ENCODE measurements around the gene RFX5. TPM values are rescaled to one million over a fixed set of nuclear protein-coding genes. Genes with fewer than 3 reads are reported as not detected.

Gene RFX5
- total and polyA plus RNA-seq, 2 donors (not counting 3 experiments of a cell fraction or from before 2014, with no cell fraction given): 23.5 to 52.8 TPM

GRCh38 chr1:151290709-151291303 lies 56.2 kb downstream of the RFX5 start:
- no peak for TF ChIP-seq JUN (IDR thresholded peaks at IDR 0.05; ENCODE audit: borderline replicate concordance, insufficient read depth, insufficient read length, low read depth)
- peak; percentile 19 for TF ChIP-seq POLR2AphosphoS5 (IDR thresholded peaks at IDR 0.05; ENCODE audit: insufficient read depth, low read depth, low read length)
- H3K9ac ChIP-seq (replicated peaks; ENCODE audit: extremely low read depth, insufficient read depth, low read length): no peak overlapping the region
- H3K79me2 ChIP-seq (ENCODE audit: control insufficient read depth, insufficient read depth, low read length): no peaks in the 10 kb centered on the region
- no peaks in the 10 kb centered on the region for H3K9me1 ChIP-seq (replicated peaks; ENCODE audit: control insufficient read depth, extremely low read depth, insufficient read depth, low read length)
- no peaks in the 10 kb centered on the region for H3K27me3 ChIP-seq (ENCODE audit: control insufficient read depth in 2 of 2, insufficient read depth in 2 of 2, low read length in 2 of 2)
- BruUV-seq (replicated peaks): no TSS peak
- FAIRE-seq (no peak), DNase-seq (ENCODE audit: low read depth, low spot score) (no peak)
- dilution Hi-C loops (cut with MboI; ENCODE audit: extremely low pct_ligation_motif_present, low sequenced_read_pairs): no loop called here
- ChIA-PET POLR2A (no interaction called here), CTCF (interaction anchor here (1.3 kb wide), 1 partner anchor 50 kb away, joined by 3 read pairs; no protein-coding TSS in a partner anchor)
- H3K9me3 ChIP-seq (replicated peaks; ENCODE audit: control insufficient read depth, insufficient read depth, low read length): no peaks in the 10 kb centered on the region
- no peak overlapping the region for H2AFZ ChIP-seq (ENCODE audit: low read depth, low read length)
- H3K27ac ChIP-seq (ENCODE audit: insufficient read depth, low read depth, low read length): no peak overlapping the region
- H3K36me3 ChIP-seq (ENCODE audit: control insufficient read depth in 2 of 2, extremely low read depth in 1 of 2, insufficient read depth in 2 of 2, low read length in 2 of 2): peaks cover 11 to 77% of the 10 kb centered on the region in 2 experiments
- intact Hi-C loops (cut with micrococcal nuclease): no loop called here
- H3K4me3 ChIP-seq (replicated peaks in 1 of 3; ENCODE audit: insufficient read depth in 1 of 3, low read depth in 1 of 3, low read length in 3 of 3): no peak overlapping the region
- H4K20me1 ChIP-seq (replicated peaks; ENCODE audit: control insufficient read depth, extremely low read depth, insufficient read depth, low read length): no peaks in the 10 kb centered on the region
- H3K4me1 ChIP-seq (ENCODE audit: control insufficient read depth, extremely low read depth, insufficient read depth, low read length): no peaks in the 10 kb centered on the region
- no peak overlapping the region for H3K4me2 ChIP-seq (ENCODE audit: insufficient read depth, low read length)

Small RNA genes lying within 50 kb of the gene (small RNA-seq; reads per million reads assigned to genes)
- not detected for gene RN7SL444P (ENCODE audit: insufficient read depth, insufficient read length, low read depth, low replicate concordance)

Other genes starting within 250 kb of the RFX5 start
- 46.2 and 53.0 TPM in 2 replicates for gene SEMA6C, start 200.6 kb downstream of the RFX5 start, total RNA-seq
- 66.0 and 71.9 TPM in 2 replicates for gene SEMA6C, start 200.6 kb downstream of the RFX5 start, polyA plus RNA-seq
- not detected in 2 replicates for gene TNFAIP8L2, start 190.6 kb downstream of the RFX5 start, total RNA-seq
- gene TNFAIP8L2, start 190.6 kb downstream of the RFX5 start, polyA plus RNA-seq: 0.06 TPM in 1 of 2 replicates, not detected in the other
- gene LYSMD1, start 181.3 kb downstream of the RFX5 start, total RNA-seq: 6.4 and 8.2 TPM in 2 replicates
- 1.7 and 2.1 TPM in 2 replicates for gene LYSMD1, start 181.3 kb downstream of the RFX5 start, polyA plus RNA-seq
- 43.1 and 49.0 TPM in 2 replicates for gene SCNM1, start 181.1 kb downstream of the RFX5 start, total RNA-seq
- 14.1 and 17.3 TPM in 2 replicates for gene SCNM1, start 181.1 kb downstream of the RFX5 start, polyA plus RNA-seq
- gene TMOD4, start 171.3 kb downstream of the RFX5 start, total RNA-seq: 1.4 TPM in 2 replicates
- 0.22 TPM in 1 of 2 replicates, not detected in the other for gene TMOD4, start 171.3 kb downstream of the RFX5 start, polyA plus RNA-seq
- gene VPS72, start 157.1 kb downstream of the RFX5 start, total RNA-seq: 83.1 and 85.2 TPM in 2 replicates
- gene VPS72, start 157.1 kb downstream of the RFX5 start, polyA plus RNA-seq: 73.1 and 76.2 TPM in 2 replicates
- gene PIP5K1A, start 148.7 kb downstream of the RFX5 start, total RNA-seq: 72.1 and 77.0 TPM in 2 replicates
- 79.3 and 89.2 TPM in 2 replicates for gene PIP5K1A, start 148.7 kb downstream of the RFX5 start, polyA plus RNA-seq
- gene PSMD4, start 92.5 kb downstream of the RFX5 start, total RNA-seq: 181 and 184 TPM in 2 replicates
- gene PSMD4, start 92.5 kb downstream of the RFX5 start, polyA plus RNA-seq: 251 and 266 TPM in 2 replicates
- gene ZNF687, start 65.0 kb downstream of the RFX5 start, total RNA-seq: 15.5 and 17.9 TPM in 2 replicates
- gene ZNF687, start 65.0 kb downstream of the RFX5 start, polyA plus RNA-seq: 20.1 and 30.9 TPM in 2 replicates
- gene PI4KB, start 19.8 kb downstream of the RFX5 start, total RNA-seq: 58.3 and 60.9 TPM in 2 replicates
- 63.3 and 67.8 TPM in 2 replicates for gene PI4KB, start 19.8 kb downstream of the RFX5 start, polyA plus RNA-seq
- gene SELENBP1, start 25.5 kb upstream of the RFX5 start, total RNA-seq: 12.4 and 18.0 TPM in 2 replicates
- 37.3 and 40.6 TPM in 2 replicates for gene SELENBP1, start 25.5 kb upstream of the RFX5 start, polyA plus RNA-seq
- 322 and 335 TPM in 2 replicates for gene PSMB4, start 52.3 kb upstream of the RFX5 start, total RNA-seq
- gene PSMB4, start 52.3 kb upstream of the RFX5 start, polyA plus RNA-seq: 835 and 874 TPM in 2 replicates
- gene POGZ, start 112.2 kb upstream of the RFX5 start, total RNA-seq: 91.2 and 96.7 TPM in 2 replicates
- 49.2 and 50.7 TPM in 2 replicates for gene POGZ, start 112.2 kb upstream of the RFX5 start, polyA plus RNA-seq
- 0.73 and 1.2 TPM in 2 replicates for gene CGN, start 164.1 kb upstream of the RFX5 start, total RNA-seq
- 0.32 and 0.37 TPM in 2 replicates for gene CGN, start 164.1 kb upstream of the RFX5 start, polyA plus RNA-seq
- 4.3 TPM in 2 replicates for gene TUFT1, start 193.1 kb upstream of the RFX5 start, total RNA-seq
- gene TUFT1, start 193.1 kb upstream of the RFX5 start, polyA plus RNA-seq: 4.3 and 5.1 TPM in 2 replicates

Data from endothelial cell of umbilical vein (primary cell).